ENCODE results near the gene RRAD. TPM values are rescaled to one million over a fixed set of nuclear protein-coding genes. Genes with fewer than 3 reads are reported as not detected.
"Not testable (repeated sequence)": the region's sequence is repeated elsewhere in the genome, so short reads cannot be mapped to it uniquely, and the experiment has no call there.

The RRAD gene
- total and polyA plus RNA-seq, 2 donors = 0.85 to 13.3 TPM

DNA sequence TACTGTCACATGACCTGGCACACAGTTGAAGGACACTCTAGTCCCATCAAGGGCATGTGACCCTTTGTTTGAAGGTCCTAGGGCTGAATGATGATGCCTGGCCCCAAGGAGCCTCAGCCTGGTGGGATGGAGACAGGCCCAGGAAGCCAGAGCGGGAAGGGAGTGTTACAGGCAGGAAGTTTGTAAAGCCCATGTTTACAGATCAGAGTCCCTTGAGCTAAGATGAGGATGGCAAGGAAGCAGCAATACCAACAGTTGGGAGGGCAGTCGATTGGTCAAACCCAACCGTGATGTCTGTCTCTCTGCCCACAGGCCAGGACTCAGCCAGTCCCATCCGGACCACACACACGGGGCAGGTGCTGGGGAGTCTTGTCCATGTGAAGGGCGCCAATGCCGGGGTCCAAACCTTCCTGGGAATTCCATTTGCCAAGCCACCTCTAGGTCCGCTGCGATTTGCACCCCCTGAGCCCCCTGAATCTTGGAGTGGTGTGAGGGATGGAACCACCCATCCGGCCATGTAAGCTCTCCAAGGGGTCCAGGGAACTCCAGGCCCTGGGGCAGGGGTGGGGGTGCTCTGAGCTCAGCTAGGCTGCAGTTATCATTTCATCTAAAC, 12.5 kb upstream of the RRAD start:
- Histone ChIP-seq H3K27me3 (ENCODE audit: control insufficient read depth in 2 of 2, insufficient read depth in 1 of 2, low read length in 1 of 2) (no peaks in the 10 kb centered on the region), H3K4me1 (ENCODE audit: control insufficient read depth in 2 of 2, insufficient read depth in 2 of 2, low read length in 2 of 2) (peaks cover 11 to 15% of the 10 kb centered on the region in 2 donors), H3K9me3 (ENCODE audit: control insufficient read depth in 2 of 2, insufficient read depth in 1 of 2, low read length in 1 of 2) (no peaks in the 10 kb centered on the region), H3K27ac (ENCODE audit: low read depth in 1 of 2, low read length in 1 of 2) (no peak overlapping the region), H3K4me3 (ENCODE audit: low read length in 2 of 2) (no peak overlapping the region), H3K36me3 (ENCODE audit: control insufficient read depth in 2 of 2, insufficient read depth in 2 of 2, low read length in 1 of 2) (peaks cover 33 to 40% of the 10 kb centered on the region in 2 donors)
- no peak for DNase-seq (ENCODE audit: low read depth in 6 of 9, low spot score in 9 of 9)
- 97% methylated on average over 10 of the region's 10 CpGs for whole genome bisulfite sequencing

- peaks cover 15 to 16% of the 10 kb centered on the region in 2 donors for H3K4me1 ChIP-seq (ENCODE audit: control insufficient read depth in 2 of 2, insufficient read depth in 2 of 2, low read length in 2 of 2)
- no peaks in the 10 kb centered on the region for H3K27me3 ChIP-seq (ENCODE audit: control insufficient read depth in 2 of 2, insufficient read depth in 1 of 2, low read length in 1 of 2)
Measured at GRCh38 chr16:66936889-66937554, 11.7 kb upstream of the RRAD start.

DNA sequence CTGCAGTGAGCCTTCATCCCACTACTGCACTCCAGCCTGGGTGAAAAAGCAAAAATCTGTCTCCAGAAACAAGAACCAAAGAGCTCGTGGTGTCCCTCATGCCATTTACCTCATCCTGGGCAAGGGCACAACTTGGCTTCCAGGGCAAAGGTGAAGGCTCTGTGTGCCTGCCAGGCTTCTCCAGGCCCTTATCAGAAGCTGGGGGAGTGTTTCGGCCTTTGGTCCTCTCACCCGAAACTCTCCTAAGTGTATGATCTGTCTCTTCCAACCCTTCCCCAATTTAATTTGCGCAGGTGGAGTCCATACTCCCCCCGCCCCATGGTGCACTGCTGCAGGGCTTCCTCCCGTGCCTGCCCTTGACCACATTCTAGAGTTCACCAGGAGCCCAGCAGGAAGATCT, 11.1 kb upstream of the RRAD start:
- H3K27ac ChIP-seq (ENCODE audit: low read depth in 1 of 2, low read length in 1 of 2) = no peak overlapping the region
- no peaks in the 10 kb centered on the region for H3K27me3 ChIP-seq (ENCODE audit: control insufficient read depth in 2 of 2, insufficient read depth in 1 of 2, low read length in 1 of 2)
- no peak for DNase-seq (ENCODE audit: low read depth in 6 of 9, low spot score in 9 of 9)
- H3K4me3 ChIP-seq (ENCODE audit: low read length in 2 of 2) = no peak overlapping the region
- no peaks in the 10 kb centered on the region for H3K9me3 ChIP-seq (ENCODE audit: control insufficient read depth in 2 of 2, insufficient read depth in 1 of 2, low read length in 1 of 2)
- WGBS = 95% methylated on average over 6 of the region's 6 CpGs
- H3K36me3 ChIP-seq (ENCODE audit: control insufficient read depth in 2 of 2, insufficient read depth in 2 of 2, low read length in 1 of 2) = peaks cover 28 to 30% of the 10 kb centered on the region in 2 donors
- H3K4me1 ChIP-seq (ENCODE audit: control insufficient read depth in 2 of 2, insufficient read depth in 2 of 2, low read length in 2 of 2) = peaks cover 15 to 16% of the 10 kb centered on the region in 2 donors

More at GRCh38 chr16:66936889-66937554, 11.7 kb upstream of the RRAD start:
- peaks cover 32 to 36% of the 10 kb centered on the region in 2 donors for H3K36me3 ChIP-seq (ENCODE audit: control insufficient read depth in 2 of 2, insufficient read depth in 2 of 2, low read length in 1 of 2)
- no peak for DNase-seq (ENCODE audit: low read depth in 6 of 9, low spot score in 9 of 9)
- H3K4me3 ChIP-seq (ENCODE audit: low read length in 2 of 2) = no peak overlapping the region
- WGBS = 96% methylated on average over 4 of the region's 4 CpGs
- no peaks in the 10 kb centered on the region for H3K9me3 ChIP-seq (ENCODE audit: control insufficient read depth in 2 of 2, insufficient read depth in 1 of 2, low read length in 1 of 2)
- no peak overlapping the region for H3K27ac ChIP-seq (ENCODE audit: low read depth in 1 of 2, low read length in 1 of 2)

- Histone ChIP-seq H3K27ac (ENCODE audit: low read depth in 1 of 2, low read length in 1 of 2) (peak within 1 kb of the TSS; percentile 79 to 95), H3K27me3 (ENCODE audit: control insufficient read depth in 2 of 2, insufficient read depth in 1 of 2, low read length in 1 of 2) (no peaks in the 10 kb centered on the region), H3K36me3 (ENCODE audit: control insufficient read depth in 2 of 2, insufficient read depth in 2 of 2, low read length in 1 of 2) (peaks cover 18 to 23% of the 10 kb centered on the region in 2 donors), H3K9me3 (ENCODE audit: control insufficient read depth in 2 of 2, insufficient read depth in 1 of 2, low read length in 1 of 2) (no peaks in the 10 kb centered on the region), H3K4me1 (ENCODE audit: control insufficient read depth in 2 of 2, insufficient read depth in 2 of 2, low read length in 2 of 2) (peaks cover 15 to 16% of the 10 kb centered on the region in 2 donors), H3K4me3 (ENCODE audit: low read length in 2 of 2) (peak within 1 kb of the TSS; percentile 87 to 97)
- DNase-seq (ENCODE audit: low read depth in 6 of 9, low spot score in 9 of 9) = no peak
- 78% methylated on average over 44 of the region's 44 CpGs for WGBS
Measured at GRCh38 chr16:66935314-66936011, 10.1 kb upstream of the RRAD start, which contains the start of gene CES2. TSS of gene CES2 (plus strand) at chr16:66935516. CDS start at chr16:66935636, 120 bp downstream.

- H3K36me3 ChIP-seq (ENCODE audit: control insufficient read depth in 2 of 2, insufficient read depth in 2 of 2, low read length in 1 of 2) = peaks cover 13 to 20% of the 10 kb centered on the region in 2 donors
- H3K4me3 ChIP-seq (ENCODE audit: low read length in 2 of 2) = peak overlapping the region; percentile 87 to 97
- H3K4me1 ChIP-seq (ENCODE audit: control insufficient read depth in 2 of 2, insufficient read depth in 2 of 2, low read length in 2 of 2) = peaks cover 15 to 16% of the 10 kb centered on the region in 2 donors
Measured at GRCh38 chr16:66934839-66935313, 9.5 kb upstream of the RRAD start.

GRCh38 chr16:66934138-66934838, 9.0 kb upstream of the RRAD start, which contains the start of gene CIAO2B:
TSS of gene CIAO2B (minus strand) at chr16:66934402. CDS start at chr16:66934364, 38 bp downstream.
- H3K9me3 ChIP-seq (ENCODE audit: control insufficient read depth in 2 of 2, insufficient read depth in 1 of 2, low read length in 1 of 2) = no peaks in the 10 kb centered on the region
- peaks cover 15 to 16% of the 10 kb centered on the region in 2 donors for H3K4me1 ChIP-seq (ENCODE audit: control insufficient read depth in 2 of 2, insufficient read depth in 2 of 2, low read length in 2 of 2)
- peaks cover 12 to 14% of the 10 kb centered on the region in 2 donors for H3K36me3 ChIP-seq (ENCODE audit: control insufficient read depth in 2 of 2, insufficient read depth in 2 of 2, low read length in 1 of 2)
- no peaks in the 10 kb centered on the region for H3K27me3 ChIP-seq (ENCODE audit: control insufficient read depth in 2 of 2, insufficient read depth in 1 of 2, low read length in 1 of 2)
- H3K4me3 ChIP-seq (ENCODE audit: low read length in 2 of 2) = peak within 1 kb of the TSS; percentile 87 to 97
- peak within 1 kb of the TSS; percentile 79 to 95 for H3K27ac ChIP-seq (ENCODE audit: low read depth in 1 of 2, low read length in 1 of 2)
- WGBS = under 1% methylated on average over 76 of the region's 76 CpGs
- peak; percentile 64 to 91 (median 81) for DNase-seq (ENCODE audit: low read depth in 6 of 9, low spot score in 9 of 9)

More at GRCh38 chr16:66934839-66935313, 9.5 kb upstream of the RRAD start:
- not testable (repeated sequence) for DNase-seq (ENCODE audit: low read depth in 6 of 9, low spot score in 9 of 9); H3K9me3 ChIP-seq (ENCODE audit: control insufficient read depth in 2 of 2, insufficient read depth in 1 of 2, low read length in 1 of 2); H3K27me3 ChIP-seq (ENCODE audit: control insufficient read depth in 2 of 2, insufficient read depth in 1 of 2, low read length in 1 of 2)
- WGBS = 3% methylated on average over 21 of the region's 24 CpGs
- peak overlapping the region; percentile 79 to 95 for H3K27ac ChIP-seq (ENCODE audit: low read depth in 1 of 2, low read length in 1 of 2)

- DNase-seq (ENCODE audit: low read depth in 6 of 9, low spot score in 9 of 9) = no peak
- 4% methylated on average over 12 of the region's 12 CpGs for WGBS
- peaks cover 15 to 16% of the 10 kb centered on the region in 2 donors for H3K4me1 ChIP-seq (ENCODE audit: control insufficient read depth in 2 of 2, insufficient read depth in 2 of 2, low read length in 2 of 2)
Measured at GRCh38 chr16:66933776-66934137, 8.4 kb upstream of the RRAD start.

DNA sequence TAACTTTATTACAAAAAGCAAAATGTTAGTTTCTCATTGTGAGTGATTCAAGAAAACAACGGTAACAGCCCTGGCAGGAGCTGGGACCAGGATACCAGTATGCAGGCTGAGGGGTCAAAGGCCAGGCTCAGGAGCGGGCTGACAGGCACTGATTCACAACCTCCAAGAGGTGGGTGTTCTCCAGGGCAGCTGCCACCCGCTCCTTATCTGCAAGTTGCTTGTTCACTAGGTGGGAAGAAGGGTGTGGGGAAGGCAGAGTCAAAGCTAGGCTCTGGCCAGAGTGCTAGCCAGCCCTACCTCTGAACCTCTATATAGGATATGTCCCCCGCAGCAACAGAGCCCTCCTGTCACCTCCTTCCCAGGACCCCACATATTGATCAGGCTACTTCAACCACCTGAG, 6.7 kb upstream of the RRAD start:
- DNase-seq (ENCODE audit: low read depth in 6 of 9, low spot score in 9 of 9) = no peak
- WGBS = over 99% methylated on average over 4 of the region's 4 CpGs
- no peak overlapping the region for H3K27ac ChIP-seq (ENCODE audit: low read depth in 1 of 2, low read length in 1 of 2)
- H3K4me1 ChIP-seq (ENCODE audit: control insufficient read depth in 2 of 2, insufficient read depth in 2 of 2, low read length in 2 of 2) = peaks cover 15 to 16% of the 10 kb centered on the region in 2 donors
- H3K4me3 ChIP-seq (ENCODE audit: low read length in 2 of 2) = no peak overlapping the region
- H3K9me3 ChIP-seq (ENCODE audit: control insufficient read depth in 2 of 2, insufficient read depth in 1 of 2, low read length in 1 of 2) = no peaks in the 10 kb centered on the region
- peaks cover 2 to 11% of the 10 kb centered on the region in 2 donors for H3K27me3 ChIP-seq (ENCODE audit: control insufficient read depth in 2 of 2, insufficient read depth in 1 of 2, low read length in 1 of 2)
- H3K36me3 ChIP-seq (ENCODE audit: control insufficient read depth in 2 of 2, insufficient read depth in 2 of 2, low read length in 1 of 2) = peaks cover 7 to 9% of the 10 kb centered on the region in 2 donors

More at GRCh38 chr16:66933776-66934137, 8.4 kb upstream of the RRAD start:
- H3K36me3 ChIP-seq (ENCODE audit: control insufficient read depth in 2 of 2, insufficient read depth in 2 of 2, low read length in 1 of 2) = peaks cover 12 to 13% of the 10 kb centered on the region in 2 donors
- no peaks in the 10 kb centered on the region for H3K27me3 ChIP-seq (ENCODE audit: control insufficient read depth in 2 of 2, insufficient read depth in 1 of 2, low read length in 1 of 2)
- H3K9me3 ChIP-seq (ENCODE audit: control insufficient read depth in 2 of 2, insufficient read depth in 1 of 2, low read length in 1 of 2) = no peaks in the 10 kb centered on the region
- H3K4me3 ChIP-seq (ENCODE audit: low read length in 2 of 2) = peak overlapping the region; percentile 87 to 97
- H3K27ac ChIP-seq (ENCODE audit: low read depth in 1 of 2, low read length in 1 of 2) = peak overlapping the region; percentile 79 to 95
